OCI-LY3 (cell line): ENCODE data around the gene LGMN.

ENCODE experiments used
- H2AFZ ChIP-seq: fragments of 200-600, 300-600 bp; shearing (Covaris generic); 2 replicates; pipeline ENCODE4 v1.6.0; 2014; ENCODE audit warnings: antibody characterized with exemption, low read depth, low read length
- H3K27ac ChIP-seq: fragments of 200-600, 300-600 bp; sonication (generic); 2 replicates; pipeline ENCODE4 v1.5.1; 2014; ENCODE audit warnings: mild to moderate bottlenecking, low read length, moderate library complexity, mixed read lengths
- H3K27me3 ChIP-seq: fragments of 200-600, 300-600 bp; sonication (generic); 2 replicates; pipeline ENCODE4 v1.6.1; 2014; ENCODE audit warnings: low read depth, low read length, mixed read lengths
- H3K36me3 ChIP-seq: fragments of 200-600, 300-600 bp; sonication (generic); replicated peaks from 2 replicates; pipeline ENCODE3; 2014; ENCODE audit warnings: low read depth, low read length, mixed read lengths
- H3K4me1 ChIP-seq: fragments of 300-600, 200-600 bp; sonication (generic); 2 replicates; pipeline ENCODE4 v1.6.1; 2014; ENCODE audit warnings: low read length, mixed read lengths
- H3K4me2 ChIP-seq: fragments of 200-600, 300-600 bp; sonication (generic); 2 replicates; pipeline ENCODE4 v1.6.1; 2014; ENCODE audit warnings: low read length, mixed read lengths
- H3K4me3 ChIP-seq: fragments of 300-600, 200-600 bp; sonication (generic); 2 replicates; pipeline ENCODE4 v1.5.1; 2014; ENCODE audit warnings: antibody characterized with exemption, mild to moderate bottlenecking, low read length, moderate library complexity
- H3K79me2 ChIP-seq: fragments of 300-600, 200-600 bp; shearing (Covaris generic); 2 replicates; pipeline ENCODE4 v1.6.1; 2014; ENCODE audit warnings: mild to moderate bottlenecking, low read length, mixed read lengths
- H3K9ac ChIP-seq: fragments of 300-600, 200-600 bp; shearing (Covaris generic); 2 replicates; pipeline ENCODE4 v1.6.0; 2014; ENCODE audit warnings: mild to moderate bottlenecking, low read length, moderate library complexity
- H3K9me3 ChIP-seq: fragments of 200-600, 300-600 bp; shearing (Covaris generic); 2 replicates; pipeline ENCODE4 v1.6.1; 2014; ENCODE audit warnings: low read length, mixed read lengths; ENCODE audit not compliant: insufficient read depth
- H4K20me1 ChIP-seq: fragments of 200-600, 300-600 bp; sonication (generic); 2 replicates; pipeline ENCODE4 v1.6.1; 2016; ENCODE audit warnings: low read length, mixed read lengths; ENCODE audit not compliant: insufficient read depth
- EZH2phosphoT487 ChIP-seq: fragments of 200-600 bp; shearing (Covaris generic); IDR thresholded peaks from 2 replicates; pipeline ENCODE4 v1.6.1; 2018; ENCODE audit warnings: antibody characterized with exemption, mixed run types, low read depth
- TF ChIP-seq, protein P1 (sequence below): fragments of 200-600, 300-600 bp; sonication (generic); IDR thresholded peaks from 2 replicates; pipeline ENCODE4 v1.5.1; 2014; ENCODE audit warnings: antibody characterized with exemption, low read length, low read depth

LGMN gene

GRCh38 chr14:92675421-92675820 is 73.0 kb downstream of the LGMN start:
- Histone ChIP-seq H4K20me1 (peaks cover 8% of the 10 kb centered on the region; the same call in 1 of the 2 replicates), H3K4me2 (peak overlapping the region; percentile 99), H3K27ac (no peak overlapping the region), H2AFZ (no peak overlapping the region), H3K4me3 (peak overlapping the region; percentile 73), H3K4me1 (peaks cover 30% of the 10 kb centered on the region), H3K27me3 (peaks cover 31% of the 10 kb centered on the region), H3K9ac (peak overlapping the region; percentile 31; the same call in 1 of the 2 replicates), H3K79me2 (no peaks in the 10 kb centered on the region), H3K9me3 (no peaks in the 10 kb centered on the region), H3K36me3 (peaks cover 4% of the 10 kb centered on the region)
- TF ChIP-seq, protein P1, sequence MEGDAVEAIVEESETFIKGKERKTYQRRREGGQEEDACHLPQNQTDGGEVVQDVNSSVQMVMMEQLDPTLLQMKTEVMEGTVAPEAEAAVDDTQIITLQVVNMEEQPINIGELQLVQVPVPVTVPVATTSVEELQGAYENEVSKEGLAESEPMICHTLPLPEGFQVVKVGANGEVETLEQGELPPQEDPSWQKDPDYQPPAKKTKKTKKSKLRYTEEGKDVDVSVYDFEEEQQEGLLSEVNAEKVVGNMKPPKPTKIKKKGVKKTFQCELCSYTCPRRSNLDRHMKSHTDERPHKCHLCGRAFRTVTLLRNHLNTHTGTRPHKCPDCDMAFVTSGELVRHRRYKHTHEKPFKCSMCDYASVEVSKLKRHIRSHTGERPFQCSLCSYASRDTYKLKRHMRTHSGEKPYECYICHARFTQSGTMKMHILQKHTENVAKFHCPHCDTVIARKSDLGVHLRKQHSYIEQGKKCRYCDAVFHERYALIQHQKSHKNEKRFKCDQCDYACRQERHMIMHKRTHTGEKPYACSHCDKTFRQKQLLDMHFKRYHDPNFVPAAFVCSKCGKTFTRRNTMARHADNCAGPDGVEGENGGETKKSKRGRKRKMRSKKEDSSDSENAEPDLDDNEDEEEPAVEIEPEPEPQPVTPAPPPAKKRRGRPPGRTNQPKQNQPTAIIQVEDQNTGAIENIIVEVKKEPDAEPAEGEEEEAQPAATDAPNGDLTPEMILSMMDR: no peak
- no peak for TF ChIP-seq EZH2phosphoT487

DNA sequence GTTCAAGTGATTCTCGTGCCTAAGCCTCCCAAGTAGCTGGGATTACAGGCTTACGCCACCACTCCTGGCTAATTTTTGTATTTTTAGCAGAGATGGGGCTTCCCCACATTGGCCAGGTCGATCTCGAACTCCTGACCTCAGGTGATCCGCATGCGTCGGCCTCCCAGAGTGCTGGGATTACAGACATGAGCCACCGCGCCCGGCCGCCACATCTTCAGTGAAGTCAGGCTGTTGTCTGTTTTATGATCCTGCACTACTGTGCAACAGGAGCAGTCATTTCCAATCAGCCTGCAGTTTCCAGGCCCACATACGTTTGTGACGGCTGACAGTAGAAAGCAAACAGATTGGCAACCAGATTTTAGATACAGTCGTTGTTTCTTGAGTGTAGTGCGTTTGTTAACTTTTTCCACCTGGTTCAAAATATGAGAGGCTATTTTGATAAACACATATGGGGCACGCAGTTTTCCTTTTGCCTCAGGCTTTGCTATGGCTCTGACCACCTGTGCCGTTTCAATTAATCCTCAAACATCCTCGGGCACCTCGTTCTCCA is 74.8 kb downstream of the LGMN start:
- TF ChIP-seq, protein P1: no peak
- H3K9ac ChIP-seq: no peak overlapping the region
- peaks cover 8% of the 10 kb centered on the region; the same call in 1 of the 2 replicates for H4K20me1 ChIP-seq
- H3K27ac ChIP-seq: no peak overlapping the region
- no peaks in the 10 kb centered on the region for H3K79me2 ChIP-seq
- H3K4me1 ChIP-seq: peaks cover 30% of the 10 kb centered on the region
- no peak overlapping the region for H2AFZ ChIP-seq
- no peaks in the 10 kb centered on the region for H3K9me3 ChIP-seq
- no peak overlapping the region for H3K4me3 ChIP-seq
- peaks cover 4% of the 10 kb centered on the region for H3K36me3 ChIP-seq
- no peak overlapping the region for H3K4me2 ChIP-seq
- peaks cover 23% of the 10 kb centered on the region for H3K27me3 ChIP-seq

DNA sequence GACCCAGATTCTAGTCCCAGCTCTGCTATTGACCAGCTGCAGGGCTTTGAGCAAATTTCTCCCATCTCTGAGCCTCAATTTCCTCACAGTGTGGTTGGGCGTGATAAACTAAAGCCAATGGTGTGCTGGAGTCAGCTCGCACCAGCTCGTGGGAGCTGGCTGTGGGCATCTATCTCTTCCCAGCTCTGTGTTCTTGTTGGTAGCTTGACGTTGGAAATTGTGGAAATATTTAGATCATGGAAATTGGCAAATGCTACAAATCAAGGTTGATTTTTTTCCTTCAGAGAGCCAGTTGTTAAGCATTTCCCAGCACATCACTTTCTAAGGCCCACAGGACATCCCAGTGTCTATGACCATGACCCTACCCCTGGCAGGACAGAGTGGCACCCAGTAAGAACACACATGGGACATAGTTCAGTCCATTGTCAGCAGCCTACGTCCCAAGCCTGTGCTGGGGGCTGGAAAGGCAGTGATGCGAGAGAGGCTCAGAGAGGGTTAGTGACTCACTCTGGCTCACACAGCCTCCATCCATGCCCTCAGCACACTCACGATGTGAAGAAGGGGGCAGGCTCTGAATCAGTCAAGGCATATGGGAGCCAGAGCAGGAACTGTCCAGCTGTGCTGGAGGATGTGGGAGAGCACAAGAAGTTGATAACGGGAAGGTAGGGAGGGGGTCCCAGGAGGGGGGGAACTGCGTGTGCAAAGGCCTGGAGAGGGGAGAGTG is 77.6 kb downstream of the LGMN start:
- H3K4me1 ChIP-seq: peaks cover 11% of the 10 kb centered on the region
- no peak for TF ChIP-seq EZH2phosphoT487
- TF ChIP-seq, protein P1: no peak
- H3K9me3 ChIP-seq: no peaks in the 10 kb centered on the region
- no peaks in the 10 kb centered on the region for H3K79me2 ChIP-seq
- H2AFZ ChIP-seq: no peak overlapping the region
- H3K27ac ChIP-seq: no peak overlapping the region
- H3K9ac ChIP-seq: no peak overlapping the region
- peaks cover 18% of the 10 kb centered on the region for H3K27me3 ChIP-seq
- H3K4me2 ChIP-seq: no peak overlapping the region
- H3K4me3 ChIP-seq: no peak overlapping the region
- no peaks in the 10 kb centered on the region for H3K36me3 ChIP-seq
- no peaks in the 10 kb centered on the region for H4K20me1 ChIP-seq

DNA sequence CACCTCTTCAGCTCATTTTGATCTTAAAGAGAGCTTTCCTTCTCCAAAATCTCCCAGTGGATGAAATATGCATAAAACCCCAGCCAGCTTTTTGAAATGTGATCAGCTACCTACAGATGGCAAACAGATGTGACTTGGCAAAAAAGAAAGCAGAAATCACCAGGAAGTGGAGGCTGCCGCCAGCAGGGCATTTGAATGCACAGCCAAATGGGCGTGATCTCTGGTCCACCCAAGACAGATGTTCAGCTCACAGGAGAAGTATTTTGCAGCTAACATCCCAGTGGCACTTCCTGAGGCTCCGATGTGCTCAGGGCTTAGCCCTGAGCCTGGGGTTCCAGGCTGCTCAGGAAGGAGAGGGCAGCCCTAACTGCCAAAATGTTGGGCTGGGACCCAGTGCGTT is 78.3 kb downstream of the LGMN start:
- no peak overlapping the region for H2AFZ ChIP-seq
- peaks cover 4% of the 10 kb centered on the region for H3K4me1 ChIP-seq
- TF ChIP-seq EZH2phosphoT487: no peak
- TF ChIP-seq, protein P1: peak; percentile 20; the same call in 1 of the 2 replicates
- H3K36me3 ChIP-seq: no peaks in the 10 kb centered on the region
- H3K9ac ChIP-seq: no peak overlapping the region
- H3K27ac ChIP-seq: no peak overlapping the region
- H4K20me1 ChIP-seq: no peaks in the 10 kb centered on the region
- H3K4me3 ChIP-seq: no peak overlapping the region
- H3K9me3 ChIP-seq: no peaks in the 10 kb centered on the region
- no peak overlapping the region for H3K4me2 ChIP-seq
- H3K27me3 ChIP-seq: peaks cover 12% of the 10 kb centered on the region
- no peaks in the 10 kb centered on the region for H3K79me2 ChIP-seq
